Muscle of back (tissue), 11 donors: ENCODE results near the gene CARD9. TPM values are rescaled to one million over a fixed set of nuclear protein-coding genes. Genes with fewer than 3 reads are reported as not detected.

ENCODE experiments used
- DNase-seq, 3 donors: peaks; one replicate each; pipeline versions ENCODE4 v3.0.0 to v3.0.0-alpha.2; 2013
- polyA plus RNA-seq, 10 donors: library from polyadenylated mRNA; unstranded; fragments of 120-200 nt; gene quantifications; one replicate each; pipeline ENCODE4 v1.2.1, GENCODE V29; 2013; ENCODE audit not compliant: insufficient read length in 10 of 10

CARD9 gene
- polyA plus RNA-seq, 10 donors = 0.52 to 2.0 (median 1.3) TPM

- DNase-seq = no peak
These were observed 37.2 kb downstream of the CARD9 start for GRCh38 chr9:136336156-136336870.

- no peak for DNase-seq
These were observed 37.9 kb downstream of the CARD9 start for GRCh38 chr9:136335296-136336155.

- DNase-seq = no peak
These were observed 38.9 kb downstream of the CARD9 start for GRCh38 chr9:136334541-136334940.

GRCh38 chr9:136333486-136333885, 40.0 kb downstream of the CARD9 start:
- DNase-seq = no peak

GRCh38 chr9:136333045-136333444, 40.4 kb downstream of the CARD9 start:
- DNase-seq = no peak

GRCh38 chr9:136332482-136332983, 40.9 kb downstream of the CARD9 start:
- DNase-seq = no peak

GRCh38 chr9:136331556-136332481, 41.6 kb downstream of the CARD9 start:
- no peak for DNase-seq

- no peak for DNase-seq
These were observed 42.4 kb downstream of the CARD9 start for GRCh38 chr9:136331030-136331429.

GRCh38 chr9:136330406-136330990, 43.0 kb downstream of the CARD9 start:
- no peak for DNase-seq

GRCh38 chr9:136329636-136330405, 43.6 kb downstream of the CARD9 start:
- DNase-seq = no peak

- DNase-seq = no peak
These were observed 44.2 kb downstream of the CARD9 start for GRCh38 chr9:136329211-136329627.

GRCh38 chr9:136328622-136329041, 44.8 kb downstream of the CARD9 start:
- peak in 1 of 3 donors; percentile 82 for DNase-seq

- DNase-seq = no peak
These were observed 45.4 kb downstream of the CARD9 start for GRCh38 chr9:136328011-136328621.

- peak in 2 of 3 donors; percentile 70 to 80 for DNase-seq
These were observed 46.0 kb downstream of the CARD9 start, which contains the start of gene GPSM1 for GRCh38 chr9:136327304-136327974. TSS of gene GPSM1 (plus strand) at chr9:136327539. CDS start at chr9:136327696, 157 bp downstream.

- DNase-seq = no peak
These were observed 46.6 kb downstream of the CARD9 start for GRCh38 chr9:136326761-136327303.

- DNase-seq = peak in 2 of 3 donors; percentile 51 to 71
These were observed 47.3 kb downstream of the CARD9 start for GRCh38 chr9:136326061-136326760.

GRCh38 chr9:136325358-136325757, 48.1 kb downstream of the CARD9 start:
- DNase-seq = no peak
